K562 (cell line): ENCODE data around the gene TFAP2D. TPM values are rescaled to one million over a fixed set of nuclear protein-coding genes. Genes with fewer than 3 reads are reported as not detected.

ENCODE experiments used
- ATAC-seq: fragments of 200-7000 bp; cut with Tn5 transposase; 3 replicates; pipeline ENCODE4 v1.9.1; 2020; ENCODE audit warnings: moderate library complexity
- BruUV-seq: library from RNA; stranded (reverse); fragments of 400-500 nt; replicated peaks from 2 replicates; lab custom pipeline; 2021; lab: Mats Ljungman, UMichigan
- CTCF ChIA-PET: fragments of 300-600 bp; formaldehyde crosslinking; extraction: SDS; loops from one replicate; lab custom pipeline; 2021; ENCODE audit warnings: low intra/inter-chr PET ratio; lab: Yijun Ruan, JAX
- POLR2A ChIA-PET: fragments of 300-600, 350-650 bp; sonication (Branson Sonifier 250); formaldehyde crosslinking; extraction: SDS; loops from one replicate; lab custom pipeline; 2021; ENCODE audit warnings: antibody characterized with exemption, inconsistent platforms; lab: Yijun Ruan, JAX
- DNase-seq, 4 experiments: peaks; one replicate each; pipeline versions ENCODE4 v3.0.0 to v3.0.0-alpha.2; 2011 to 2018; ENCODE audit warnings: low spot score in 3 of 4, mixed read lengths in 3 of 4; ENCODE audit errors: extremely low read depth in 1 of 4
- FAIRE-seq: peaks from 2 replicates; lab custom pipeline; 2011; peaks lifted over from hg19 to GRCh38; lab: Jason Lieb, UNC
- H2AFZ ChIP-seq: 2 replicates; pipeline ENCODE4 v1.6.0; 2011; ENCODE audit warnings: low read depth, low read length, control low read depth, inconsistent platforms
- H3K27ac ChIP-seq: fragments of 200-600 bp; 3 replicates; pipeline ENCODE4 v1.8.0; 2011; ENCODE audit warnings: low read depth, mild to moderate bottlenecking, control low read depth, inconsistent platforms, low read length, moderate library complexity, mixed read lengths; ENCODE audit errors: extremely low read depth
- H3K27me3 ChIP-seq, 2 experiments: fragments of 300-600 bp in 1 of 2; 2 replicates in 1 of 2; 3 replicates in 1 of 2; pipeline versions ENCODE4 v1.6.0 to v1.8.0; 2011; ENCODE audit warnings: inconsistent platforms in 2 of 2, low read length in 2 of 2, mild to moderate bottlenecking in 1 of 2, mixed read lengths in 1 of 2, moderate library complexity in 1 of 2; ENCODE audit not compliant: control insufficient read depth in 2 of 2, insufficient read depth in 2 of 2
- H3K36me3 ChIP-seq: fragments of 300-600 bp; 3 replicates; pipeline ENCODE4 v1.8.0; 2011; ENCODE audit warnings: mild to moderate bottlenecking, low read length, inconsistent platforms; ENCODE audit not compliant: control insufficient read depth, insufficient read depth
- H3K4me1 ChIP-seq, 2 experiments: fragments of 200-600 bp in 1 of 2; replicated peaks in 1 of 2; 2 replicates in 1 of 2; 3 replicates in 1 of 2; pipeline versions ENCODE4 v1.5.1 to v1.8.0; 2011; ENCODE audit warnings: inconsistent platforms in 2 of 2, low read length in 2 of 2, mild to moderate bottlenecking in 1 of 2, mixed read lengths in 1 of 2, moderate library complexity in 1 of 2; ENCODE audit not compliant: control insufficient read depth in 2 of 2, insufficient read depth in 2 of 2
- H3K4me2 ChIP-seq: 2 replicates; pipeline ENCODE4 v1.6.1; 2011; ENCODE audit warnings: low read length, control low read depth, inconsistent platforms, mixed read lengths; ENCODE audit not compliant: insufficient read depth
- H3K4me3 ChIP-seq: fragments of 200-600 bp; sonication (generic), shearing (Covaris generic); 2 replicates; pipeline ENCODE4 v1.5.1; 2016; ENCODE audit warnings: control low read depth, inconsistent platforms
- H3K79me2 ChIP-seq: fragments of 200-600 bp; 3 replicates; pipeline ENCODE4 v1.8.0; 2011; ENCODE audit warnings: low read length, inconsistent platforms; ENCODE audit not compliant: control insufficient read depth, insufficient read depth
- H3K9ac ChIP-seq, 2 experiments: 2 replicates each; pipeline versions ENCODE4 v1.6.0 to v1.6.1; 2011; ENCODE audit warnings: low read depth in 2 of 2, low read length in 2 of 2, control low read depth in 1 of 2, inconsistent platforms in 1 of 2, mild to moderate bottlenecking in 1 of 2, mixed read lengths in 1 of 2; ENCODE audit not compliant: insufficient read depth in 1 of 2
- H3K9me1 ChIP-seq: one replicate; pipeline ENCODE4 v1.6.0; 2011; ENCODE audit warnings: inconsistent platforms, mild to moderate bottlenecking, low read length, moderate library complexity; ENCODE audit not compliant: control insufficient read depth, insufficient read depth
- H3K9me3 ChIP-seq: replicated peaks from 2 replicates; pipeline ENCODE4 v1.5.1; 2011; ENCODE audit warnings: low read depth, low read length, inconsistent platforms; ENCODE audit not compliant: control insufficient read depth, insufficient read depth
- H4K20me1 ChIP-seq: replicated peaks from 2 replicates; pipeline ENCODE4 v1.6.1; 2011; ENCODE audit warnings: low read length, inconsistent platforms, mixed read lengths; ENCODE audit not compliant: control insufficient read depth, insufficient read depth
- CCAR2 ChIP-seq: fragments of 200-400 bp; formaldehyde crosslinking; IDR thresholded peaks from 2 replicates; pipeline ENCODE4 v1.6.1; 2017; ENCODE audit warnings: mild to moderate bottlenecking, low read depth, low read length
- DPF2 ChIP-seq: fragments of 450-650 bp; IDR thresholded peaks from 2 replicates; pipeline ENCODE4 v1.6.1; 2016
- EZH2 ChIP-seq: IDR thresholded peaks from 2 replicates; pipeline ENCODE4 v1.6.1; 2012; ENCODE audit warnings: low read depth, mild to moderate bottlenecking, inconsistent platforms, low read length, borderline replicate concordance
- FOXA1 ChIP-seq: fragments of 450-650 bp; IDR thresholded peaks from 2 replicates; pipeline ENCODE4 v1.6.1; 2016; ENCODE audit warnings: mild to moderate bottlenecking, borderline replicate concordance
- FOXK2 ChIP-seq, 2 experiments: fragments of 450-650 bp; IDR thresholded peaks in 1 of 2; conservative IDR thresholded peaks in 1 of 2; 2 replicates each; pipeline ENCODE4 v1.6.1; 2016; ENCODE audit warnings: low read depth in 2 of 2, mild to moderate bottlenecking in 1 of 2
- GATAD2A ChIP-seq: fragments of 450-650 bp; IDR thresholded peaks from 2 replicates; pipeline ENCODE4 v1.6.1; 2017
- IRF2 ChIP-seq: sonication (generic); formaldehyde crosslinking; IDR thresholded peaks from 2 replicates; pipeline ENCODE4 v1.8.1; 2022; ENCODE audit warnings: mild to moderate bottlenecking, missing genetic modification reagents
- RFX5 ChIP-seq: IDR thresholded peaks from 2 replicates; pipeline ENCODE4 v1.6.1; 2011; ENCODE audit warnings: low read depth, mild to moderate bottlenecking, improper control_type of control experiment, low read length
- SLC30A9 ChIP-seq: fragments of 250-450 bp; sonication (Bioruptor Pico); IDR thresholded peaks from 2 replicates; pipeline ENCODE4 v1.8.0; 2022; ENCODE audit warnings: mild to moderate bottlenecking, moderate library complexity
- SNIP1 ChIP-seq: fragments of 450-650 bp; IDR thresholded peaks from 2 replicates; pipeline ENCODE4 v1.7.1; 2017; ENCODE audit warnings: low read depth, mild to moderate bottlenecking
- U2AF1 ChIP-seq: fragments of 200-400 bp; formaldehyde crosslinking; optimal IDR thresholded peaks from 2 replicates; pipeline ENCODE3; 2017; ENCODE audit warnings: mild to moderate bottlenecking, low read depth, low read length, moderate library complexity
- ZBTB33 ChIP-seq: sonication (generic); formaldehyde crosslinking; IDR thresholded peaks from 2 replicates; pipeline ENCODE4 v1.8.1; 2023; ENCODE audit warnings: mild to moderate bottlenecking, missing genetic modification reagents
- ZNF583 ChIP-seq: fragments of 250-450 bp; sonication (Bioruptor Pico); IDR thresholded peaks from 2 replicates; pipeline ENCODE4 v1.4.0; 2020
- WGBS: fragments of 100-300 bp; shearing (Covaris generic); methylation state at CpG from one replicate; pipeline ENCODE4 v1.1.6; 2016; ENCODE audit warnings: low coverage, mixed read lengths; ENCODE audit not compliant: insufficient coverage; ENCODE audit errors: missing lambda C conversion rate; 5-methylcytosine and 5-hydroxymethylcytosine counted together
- in situ Hi-C: fragments of 300-500 bp; cut with MboI; formaldehyde crosslinking; loops from 4 replicates; pipeline ENCODE4 v1.15.0; 2018; ENCODE audit warnings: inconsistent platforms, mixed read lengths
- intact Hi-C: fragments of 100-400 bp; cut with micrococcal nuclease; formaldehyde crosslinking; loops from 2 replicates; pipeline ENCODE4 v1.14.2; 2022
- polyA plus RNA-seq, 8 experiments: library from polyadenylated mRNA; depleted of rRNA in 4 of 8; stranded (reverse) in 5 of 8; unstranded in 3 of 8; fragments of >200 nt; fragmentation: Nextera tagmentation in 2 of 8; fragmentation: Illumina TruSeq in 1 of 8; extraction: Ambion mirVana in 2 of 8; extraction: Trizol in 1 of 8; gene quantifications; 2 replicates each; pipeline versions ENCODE4 v1.2.1 to v1.2.3, GENCODE V29; 2011 to 2014; ENCODE audit warnings: inconsistent platforms in 1 of 8, missing spikeins in 1 of 8
- total RNA-seq, 7 experiments: library from RNA; depleted of rRNA in 6 of 7; stranded (reverse); fragments of >200 nt in 6 of 7; fragmentation: Illumina TruSeq in 2 of 7; extraction: Trizol in 2 of 7; gene quantifications; 2 replicates each; pipeline versions ENCODE4 v1.2.1 to v1.2.3, GENCODE V29; 2011 to 2021; ENCODE audit warnings: low replicate concordance in 1 of 7
- TF ChIP-seq, protein P1 (sequence below): sonication (generic); formaldehyde crosslinking; IDR thresholded peaks from 2 replicates; pipeline ENCODE4 v1.8.0; 2023; ENCODE audit warnings: mild to moderate bottlenecking, missing genetic modification reagents
- TF ChIP-seq, protein P2 (sequence below): sonication (generic); formaldehyde crosslinking; IDR thresholded peaks from 2 replicates; pipeline ENCODE4 v1.8.0; 2023; ENCODE audit warnings: mild to moderate bottlenecking, missing genetic modification reagents

TFAP2D gene
- total and polyA plus RNA-seq, 9 of the 15 experiments (the other 6 are each of a cell fraction or from before 2014, with no cell fraction given): not detected

GRCh38 chr6:50718566-50718965, 5.2 kb downstream of the TFAP2D start:
- CTCF ChIA-PET: no interaction called here
- in situ Hi-C loops (no loop called here), intact Hi-C loops (no loop called here)
- H3K9ac ChIP-seq: no peak overlapping the region
- ATAC-seq (no peak), DNase-seq (no peak), FAIRE-seq (no peak)
- BruUV-seq: no TSS peak
- H3K9me1 ChIP-seq: no peaks in the 10 kb centered on the region
- H3K27ac ChIP-seq: no peak overlapping the region
- H4K20me1 ChIP-seq: no peaks in the 10 kb centered on the region
- no peak overlapping the region for H3K4me3 ChIP-seq
- no peaks in the 10 kb centered on the region for H3K4me1 ChIP-seq
- 4% methylated on average over 2 of the region's 2 CpGs for WGBS
- H3K79me2 ChIP-seq: no peaks in the 10 kb centered on the region
- no peaks in the 10 kb centered on the region for H3K36me3 ChIP-seq
- H3K27me3 ChIP-seq: peaks cover 13 to 21% of the 10 kb centered on the region in 2 experiments; a peak in 3 of 5 replicates
- POLR2A ChIA-PET: no interaction called here
- no peak overlapping the region for H2AFZ ChIP-seq
- H3K4me2 ChIP-seq: no peak overlapping the region
- H3K9me3 ChIP-seq: no peaks in the 10 kb centered on the region
- TF ChIP-seq ZNF583 (no peak), IRF2 (CRISPR knock-in tag) (no peak), SNIP1 (no peak), EZH2 (no peak), U2AF1 (no peak), FOXA1 (no peak), ZBTB33 (CRISPR knock-in tag) (no peak), DPF2 (no peak), CCAR2 (no peak), SLC30A9 (no peak), FOXK2 (conservative IDR thresholded peaks at IDR 0.05 in 1 of 2, IDR thresholded peaks at IDR 0.05 in 1 of 2; ENCODE audit: low read depth in 2 of 2) (no peak), GATAD2A (no peak), RFX5 (no peak)
- TF ChIP-seq, protein P1, sequence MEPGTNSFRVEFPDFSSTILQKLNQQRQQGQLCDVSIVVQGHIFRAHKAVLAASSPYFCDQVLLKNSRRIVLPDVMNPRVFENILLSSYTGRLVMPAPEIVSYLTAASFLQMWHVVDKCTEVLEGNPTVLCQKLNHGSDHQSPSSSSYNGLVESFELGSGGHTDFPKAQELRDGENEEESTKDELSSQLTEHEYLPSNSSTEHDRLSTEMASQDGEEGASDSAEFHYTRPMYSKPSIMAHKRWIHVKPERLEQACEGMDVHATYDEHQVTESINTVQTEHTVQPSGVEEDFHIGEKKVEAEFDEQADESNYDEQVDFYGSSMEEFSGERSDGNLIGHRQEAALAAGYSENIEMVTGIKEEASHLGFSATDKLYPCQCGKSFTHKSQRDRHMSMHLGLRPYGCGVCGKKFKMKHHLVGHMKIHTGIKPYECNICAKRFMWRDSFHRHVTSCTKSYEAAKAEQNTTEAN: no peak
- TF ChIP-seq, protein P2, sequence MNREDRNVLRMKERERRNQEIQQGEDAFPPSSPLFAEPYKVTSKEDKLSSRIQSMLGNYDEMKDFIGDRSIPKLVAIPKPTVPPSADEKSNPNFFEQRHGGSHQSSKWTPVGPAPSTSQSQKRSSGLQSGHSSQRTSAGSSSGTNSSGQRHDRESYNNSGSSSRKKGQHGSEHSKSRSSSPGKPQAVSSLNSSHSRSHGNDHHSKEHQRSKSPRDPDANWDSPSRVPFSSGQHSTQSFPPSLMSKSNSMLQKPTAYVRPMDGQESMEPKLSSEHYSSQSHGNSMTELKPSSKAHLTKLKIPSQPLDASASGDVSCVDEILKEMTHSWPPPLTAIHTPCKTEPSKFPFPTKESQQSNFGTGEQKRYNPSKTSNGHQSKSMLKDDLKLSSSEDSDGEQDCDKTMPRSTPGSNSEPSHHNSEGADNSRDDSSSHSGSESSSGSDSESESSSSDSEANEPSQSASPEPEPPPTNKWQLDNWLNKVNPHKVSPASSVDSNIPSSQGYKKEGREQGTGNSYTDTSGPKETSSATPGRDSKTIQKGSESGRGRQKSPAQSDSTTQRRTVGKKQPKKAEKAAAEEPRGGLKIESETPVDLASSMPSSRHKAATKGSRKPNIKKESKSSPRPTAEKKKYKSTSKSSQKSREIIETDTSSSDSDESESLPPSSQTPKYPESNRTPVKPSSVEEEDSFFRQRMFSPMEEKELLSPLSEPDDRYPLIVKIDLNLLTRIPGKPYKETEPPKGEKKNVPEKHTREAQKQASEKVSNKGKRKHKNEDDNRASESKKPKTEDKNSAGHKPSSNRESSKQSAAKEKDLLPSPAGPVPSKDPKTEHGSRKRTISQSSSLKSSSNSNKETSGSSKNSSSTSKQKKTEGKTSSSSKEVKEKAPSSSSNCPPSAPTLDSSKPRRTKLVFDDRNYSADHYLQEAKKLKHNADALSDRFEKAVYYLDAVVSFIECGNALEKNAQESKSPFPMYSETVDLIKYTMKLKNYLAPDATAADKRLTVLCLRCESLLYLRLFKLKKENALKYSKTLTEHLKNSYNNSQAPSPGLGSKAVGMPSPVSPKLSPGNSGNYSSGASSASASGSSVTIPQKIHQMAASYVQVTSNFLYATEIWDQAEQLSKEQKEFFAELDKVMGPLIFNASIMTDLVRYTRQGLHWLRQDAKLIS (CRISPR knock-in tag): no peak
